Heart right ventricle (tissue), 16 donors: ENCODE measurements around the gene LRRC43. TPM values are rescaled to one million over a fixed set of nuclear protein-coding genes. Genes with fewer than 3 reads are reported as not detected.

Experiments used
- ATAC-seq, 8 donors: fragments of 200-7000 bp; cut with Tn5 transposase; one replicate each; pipeline ENCODE4 v1.9.1; 2020; ENCODE audit warnings: mild to moderate bottlenecking in 8 of 8, moderate library complexity in 8 of 8, moderate number of reproducible peaks in 1 of 8
- DNase-seq, 2 donors: peaks; one replicate each; pipeline ENCODE4 v3.0.0-alpha.2; 2020
- H3K27ac ChIP-seq, 10 donors: fragments of 200-600 bp; sonication (generic) in 2 of 10; one replicate each; pipeline versions ENCODE4 v1.5.0 to v1.8.0; 2020 to 2022; ENCODE audit warnings: mild to moderate bottlenecking in 3 of 10
- H3K27me3 ChIP-seq, 7 donors: fragments of 200-600 bp; one replicate each; pipeline ENCODE4 v1.8.0; 2021 to 2022; ENCODE audit warnings: mild to moderate bottlenecking in 2 of 7
- H3K36me3 ChIP-seq, 9 donors: fragments of 200-600 bp; sonication (generic) in 1 of 9; one replicate each; pipeline versions ENCODE4 v1.5.0 to v1.8.0; 2020 to 2022; ENCODE audit warnings: mild to moderate bottlenecking in 2 of 9
- H3K4me1 ChIP-seq, 9 donors: fragments of 200-600 bp; sonication (generic) in 1 of 9; one replicate each; pipeline versions ENCODE4 v1.5.0 to v1.8.0; 2020 to 2022; ENCODE audit warnings: mild to moderate bottlenecking in 4 of 9
- H3K4me3 ChIP-seq, 10 donors: fragments of 200-600 bp; sonication (generic) in 2 of 10; one replicate each; pipeline versions ENCODE4 v1.5.0 to v1.8.0; 2020 to 2022; ENCODE audit warnings: mild to moderate bottlenecking in 7 of 10, moderate library complexity in 2 of 10
- H3K9me3 ChIP-seq, 11 donors: fragments of 200-600 bp in 10 of 11; sonication (generic) in 2 of 11; one replicate each; pipeline versions ENCODE4 v1.5.0 to v1.8.0; 2013 to 2022; ENCODE audit warnings: mild to moderate bottlenecking in 2 of 11, control low read depth in 1 of 11, moderate library complexity in 1 of 11
- CTCF ChIP-seq, 9 donors: fragments of 200-600 bp; sonication (generic) in 2 of 9; IDR thresholded peaks; one replicate each; pipeline versions ENCODE4 v1.5.0 to v1.8.0; 2021 to 2022; ENCODE audit warnings: antibody characterized with exemption in 9 of 9, mild to moderate bottlenecking in 5 of 9, moderate library complexity in 1 of 9
- WGBS, 2 donors: extraction: QIAGEN DNeasy Blood & Tissue Kit; methylation state at CpG; one replicate each; pipeline ENCODE4 v1.1.7; 2013; ENCODE audit warnings: inconsistent platforms in 1 of 2; 5-methylcytosine and 5-hydroxymethylcytosine counted together
- intact Hi-C, 10 donors: fragments of 100-400 bp; cut with DNase I; formaldehyde crosslinking; loops; one replicate each; pipeline versions ENCODE4 v1.11.1 to v1.14.2; 2022
- polyA plus RNA-seq, 2 donors: library from polyadenylated mRNA; stranded (reverse); fragments of 200-250 nt; gene quantifications; one replicate each; pipeline ENCODE4 v1.2.3, GENCODE V29; 2013
- total RNA-seq, 10 donors: library from RNA; stranded (reverse); fragmentation: NEBNext Ultra II Directional in 3 of 10; extraction: Animal tissue kit (Norgen Biotek cat#: 25700) in 3 of 10; gene quantifications; one replicate each; pipeline versions ENCODE4 v1.2.1 to v1.2.4, GENCODE V29; 2021 to 2023
- donor health status: Arrhythmogenic right ventricular cardiomyopathy.
- donor health status: ischemic (EF 13 %, LVEDD 7.1; RV severe dilation, severe dysfunction).
- donor health status: healthy with polysubstance abuse.
- donor health status: DM: no; HTN: yes; CAD: no.
- donor health status: DM: no; HTN: no; CAD: no.
- donor health status: ischemic (EF 25% LVEDD 6.9; RV normal size, moderate dysfunction).
- donor health status: ischemic (EF 25% LVEDD 5.7; RV mildly dilated, moderate dysfunction).
- donor health status: healthy.
- donor health status: DM: yes; HTN: yes; CAD: no.
- donor health status: Ischemic cardiomyopathy.
- donor health status: ischemic (EF 35%, LVEDD 5.7; RV mildly dilated, moderate dysfunction).
- donor health status: nonischemic (EF 11% LVEDD 7.7; RV severe dilation, severe dysfunction).
- donor health status: DM: yes; HTN: yes; CAD: no.
- donor health status: PGD.
- donor health status: ischemic (EF 29% LVEDD 5.4; RV normal size, mild dysfunction).
- donor health status: nonischemic (EF 23%, LVEDD 6.1; RV moderate dilation, normal function).

LRRC43 gene
- total and polyA plus RNA-seq, 12 donors = 0.07 to 1.6 (median 0.72) TPM; not detected in 2

DNA sequence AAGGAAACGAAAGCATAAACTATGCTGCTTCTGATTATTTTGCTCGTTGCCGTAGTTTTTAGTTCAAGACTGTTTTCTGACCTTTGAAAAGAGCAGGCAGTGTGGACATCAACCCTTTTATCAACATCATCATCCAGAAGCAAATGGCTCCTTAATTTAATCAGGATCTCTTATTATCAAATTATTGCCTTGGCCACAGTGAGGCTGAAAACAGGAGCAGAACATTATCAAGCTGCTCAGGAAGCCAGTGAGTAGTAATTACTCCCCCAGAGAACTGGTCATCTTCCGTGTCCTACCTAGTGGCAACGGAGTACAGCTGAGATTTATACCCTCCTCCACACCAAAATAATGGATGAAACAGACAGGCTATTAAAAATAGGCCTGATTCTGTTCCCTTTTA, 45.2 kb downstream of the LRRC43 start:
- H3K36me3 ChIP-seq = peaks cover 0 to 63% (median 40%) of the 10 kb centered on the region in 9 donors

DNA sequence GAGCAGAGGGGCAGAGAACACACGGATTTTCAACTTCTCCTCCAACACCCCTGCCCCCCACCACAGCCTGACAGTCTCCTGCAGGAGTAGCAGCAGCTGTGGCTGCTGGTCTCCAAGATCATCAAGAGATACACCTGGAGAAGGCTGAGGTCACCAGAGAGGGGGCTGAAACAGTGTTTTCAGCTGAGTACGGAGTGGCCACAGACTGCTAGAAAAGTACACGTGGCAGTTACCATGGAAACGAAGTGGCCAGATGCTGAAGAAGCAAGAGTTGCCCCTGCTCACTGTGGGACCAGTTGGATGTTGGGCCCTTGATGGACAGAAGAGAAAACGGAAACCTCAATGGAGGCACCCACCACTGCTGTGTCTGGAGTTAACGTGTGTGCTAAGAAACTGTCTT, 47.9 kb downstream of the LRRC43 start:
- Histone ChIP-seq H3K4me3 (no peak overlapping the region), H3K4me1 (peaks cover 5 to 11% (median 8%) of the 10 kb centered on the region in 9 donors), H3K27ac (no peak overlapping the region), H3K9me3 (no peaks in the 10 kb centered on the region), H3K36me3 (peaks cover 0 to 77% (median 54%) of the 10 kb centered on the region in 9 donors), H3K27me3 (no peaks in the 10 kb centered on the region)
- ATAC-seq = no peak
- DNase-seq = no peak
- 69 to 87% methylated on average over 6 of the region's 6 CpGs for WGBS, 2 donors
- intact Hi-C loops = no loop called here
- no peak for TF ChIP-seq CTCF (IDR thresholded peaks at IDR 0.05)

More for the DNA sequence above, 45.2 kb downstream of the LRRC43 start:
- no peaks in the 10 kb centered on the region for H3K9me3 ChIP-seq
- no peak overlapping the region for H3K27ac ChIP-seq
- no peak for TF ChIP-seq CTCF (IDR thresholded peaks at IDR 0.05)
- intact Hi-C loops = no loop called here
- WGBS, 2 donors = 89% methylated on average over 5 of the region's 5 CpGs
- H3K4me1 ChIP-seq = peaks cover 10 to 33% (median 26%) of the 10 kb centered on the region in 9 donors
- no peaks in the 10 kb centered on the region for H3K27me3 ChIP-seq
- ATAC-seq (no peak), DNase-seq (no peak)
- H3K4me3 ChIP-seq = no peak overlapping the region

DNA sequence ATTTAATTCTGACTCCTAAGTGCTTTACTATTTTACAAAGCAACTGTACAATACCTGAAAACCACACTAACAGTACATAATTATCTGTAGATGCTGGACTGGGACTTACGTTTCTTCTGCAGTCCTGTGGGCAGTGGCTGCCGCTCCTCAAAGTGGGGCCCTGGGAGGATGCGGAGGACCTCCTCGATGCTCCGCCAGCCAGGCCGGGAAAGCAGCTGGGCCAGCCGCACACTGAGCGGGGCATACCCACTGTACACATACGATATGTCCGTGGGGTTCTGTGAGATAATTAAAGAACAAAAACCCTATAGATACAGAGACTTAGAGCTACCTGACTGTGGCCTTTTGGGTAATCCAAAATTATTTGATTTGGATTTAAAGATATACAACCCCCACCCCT, 49.8 kb downstream of the LRRC43 start:
- Histone ChIP-seq H3K27me3 (no peaks in the 10 kb centered on the region), H3K4me1 (no peaks in the 10 kb centered on the region), H3K36me3 (peaks cover 0 to 89% (median 57%) of the 10 kb centered on the region in 9 donors), H3K4me3 (no peak overlapping the region), H3K9me3 (no peaks in the 10 kb centered on the region), H3K27ac (no peak overlapping the region)
- intact Hi-C loops = no loop called here
- WGBS, 2 donors = 94% methylated on average over 10 of the region's 10 CpGs
- TF ChIP-seq CTCF (IDR thresholded peaks at IDR 0.05) = no peak
- DNase-seq (no peak), ATAC-seq (no peak)

GRCh38 chr12:122235741-122236140, 52.8 kb downstream of the LRRC43 start:
- ATAC-seq = no peak
- no peak for TF ChIP-seq CTCF (IDR thresholded peaks at IDR 0.05)
- Histone ChIP-seq H3K4me3 (no peak overlapping the region), H3K27ac (no peak overlapping the region), H3K4me1 (no peaks in the 10 kb centered on the region), H3K36me3 (peaks cover 0 to 96% (median 42%) of the 10 kb centered on the region in 9 donors), H3K27me3 (no peaks in the 10 kb centered on the region), H3K9me3 (no peaks in the 10 kb centered on the region)
- WGBS, 2 donors = 85 to 95% methylated on average over 7 of the region's 7 CpGs
- intact Hi-C loops = no loop called here
- no peak for DNase-seq
